Measurements from ENCODE around the gene SRSF1.

The SRSF1 gene

GRCh38 chr17:57953705-57954396 is 53.2 kb downstream of the SRSF1 start:
- Mint-ChIP-seq H3K4me1 (ENCODE audit: low read depth) (peaks cover 44% of the 10 kb centered on the region), H3K4me3 (peak overlapping the region; percentile 26), H3K27me3 (peaks cover 45% of the 10 kb centered on the region), H3K9me3 (no peaks in the 10 kb centered on the region), H3K27ac (no peak overlapping the region), H3K36me3 (ENCODE audit: low read depth) (no peaks in the 10 kb centered on the region)

Measured in stimulated activated naive CD8-positive, alpha-beta T cell treated with anti-CD3 and anti-CD28 coated beads, Interleukin-15, Interleukin-2, amounts not matched to agents 100 ng/mL and 50 ng/mL, for 24 hours (primary cell).